RPMI7951 (cell line): ENCODE data around the gene ZNF687. TPM values are rescaled to one million over a fixed set of nuclear protein-coding genes. Genes with fewer than 3 reads are reported as not detected.

Experiments
- DNase-seq: peaks from one replicate; pipeline ENCODE4 v3.0.0-alpha.2; 2012; ENCODE audit warnings: low read depth
- total RNA-seq: library from RNA; depleted of rRNA; stranded (reverse); fragments of >200 nt; shearing (Covaris generic); gene quantifications from 2 replicates; pipeline ENCODE4 v1.2.3, GENCODE V29; 2014

The ZNF687 gene
- total RNA-seq, 1 experiment from 2014 or later: 6.7 TPM

- peak; percentile 98 for DNase-seq
Measured at GRCh38 chr1:151281225-151281968, 702 bp upstream of the ZNF687 start.

- DNase-seq: no peak
Measured at GRCh38 chr1:151282883-151283725, 1.0 kb downstream of the ZNF687 start.

- no peak for DNase-seq
Measured at GRCh38 chr1:151284013-151284577, 2.0 kb downstream of the ZNF687 start.

GRCh38 chr1:151286619-151287340 is 4.7 kb downstream of the ZNF687 start:
- DNase-seq: no peak

- DNase-seq: no peak
Measured at GRCh38 chr1:151287341-151287699, 5.2 kb downstream of the ZNF687 start.

- DNase-seq: no peak
Measured at GRCh38 chr1:151287767-151288500, 5.8 kb downstream of the ZNF687 start.

GRCh38 chr1:151288502-151288901 is 6.4 kb downstream of the ZNF687 start:
- no peak for DNase-seq

DNA sequence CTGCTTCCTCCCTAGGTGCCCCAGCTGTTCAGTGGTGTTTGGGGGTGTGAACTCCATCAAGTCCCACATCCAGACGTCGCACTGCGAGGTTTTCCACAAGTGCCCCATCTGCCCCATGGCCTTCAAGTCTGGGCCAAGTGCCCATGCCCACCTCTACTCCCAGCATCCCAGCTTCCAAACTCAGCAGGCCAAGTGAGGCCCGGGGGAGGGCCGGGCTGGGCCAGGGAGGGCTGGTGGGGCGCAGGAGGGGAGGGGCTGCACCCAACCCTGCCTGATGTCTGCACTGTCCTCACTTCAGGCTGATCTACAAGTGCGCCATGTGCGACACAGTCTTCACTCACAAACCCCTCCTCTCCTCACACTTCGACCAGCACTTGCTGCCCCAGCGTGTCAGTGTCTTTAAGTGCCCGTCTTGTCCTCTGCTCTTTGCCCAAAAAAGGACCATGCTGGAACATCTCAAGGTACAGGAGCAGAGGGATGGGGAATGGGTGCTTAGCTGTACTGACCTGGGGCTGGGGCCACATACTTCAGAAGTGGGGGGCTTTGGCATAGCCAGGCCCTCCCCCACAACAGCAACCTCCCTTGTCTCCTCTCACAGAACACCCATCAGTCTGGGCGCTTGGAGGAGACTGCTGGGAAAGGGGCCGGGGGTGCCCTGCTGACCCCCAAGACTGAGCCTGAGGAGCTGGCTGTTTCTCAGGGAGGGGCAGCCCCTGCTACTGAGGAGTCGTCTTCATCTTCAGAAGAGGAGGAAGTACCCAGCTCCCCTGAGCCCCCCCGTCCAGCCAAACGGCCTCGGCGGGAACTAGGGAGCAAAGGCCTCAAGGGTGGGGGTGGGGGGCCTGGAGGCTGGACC is 7.2 kb downstream of the ZNF687 start:
- no peak for DNase-seq

- DNase-seq: no peak
Measured at GRCh38 chr1:151289991-151290708, 8.1 kb downstream of the ZNF687 start.

DNA sequence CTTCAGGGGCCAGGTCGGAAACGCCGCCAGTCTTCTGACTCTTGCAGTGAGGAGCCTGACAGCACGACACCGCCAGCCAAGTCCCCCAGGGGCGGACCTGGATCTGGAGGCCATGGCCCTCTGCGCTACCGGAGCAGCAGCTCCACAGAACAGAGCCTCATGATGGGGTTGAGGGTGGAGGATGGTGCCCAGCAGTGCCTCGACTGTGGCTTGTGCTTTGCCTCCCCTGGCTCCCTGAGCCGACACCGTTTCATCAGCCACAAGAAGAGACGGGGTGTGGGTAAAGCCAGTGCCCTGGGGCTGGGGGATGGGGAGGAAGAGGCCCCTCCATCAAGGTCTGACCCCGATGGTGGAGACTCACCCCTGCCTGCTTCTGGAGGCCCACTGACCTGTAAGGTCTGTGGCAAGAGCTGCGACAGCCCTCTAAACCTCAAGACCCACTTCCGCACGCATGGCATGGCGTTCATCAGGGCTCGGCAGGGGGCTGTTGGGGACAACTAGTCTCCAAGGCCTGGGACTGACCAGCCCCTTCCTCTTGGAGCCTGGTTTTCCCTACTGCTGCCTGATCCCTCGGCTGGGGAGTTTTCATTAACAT is 8.7 kb downstream of the ZNF687 start:
- DNase-seq: no peak

DNA sequence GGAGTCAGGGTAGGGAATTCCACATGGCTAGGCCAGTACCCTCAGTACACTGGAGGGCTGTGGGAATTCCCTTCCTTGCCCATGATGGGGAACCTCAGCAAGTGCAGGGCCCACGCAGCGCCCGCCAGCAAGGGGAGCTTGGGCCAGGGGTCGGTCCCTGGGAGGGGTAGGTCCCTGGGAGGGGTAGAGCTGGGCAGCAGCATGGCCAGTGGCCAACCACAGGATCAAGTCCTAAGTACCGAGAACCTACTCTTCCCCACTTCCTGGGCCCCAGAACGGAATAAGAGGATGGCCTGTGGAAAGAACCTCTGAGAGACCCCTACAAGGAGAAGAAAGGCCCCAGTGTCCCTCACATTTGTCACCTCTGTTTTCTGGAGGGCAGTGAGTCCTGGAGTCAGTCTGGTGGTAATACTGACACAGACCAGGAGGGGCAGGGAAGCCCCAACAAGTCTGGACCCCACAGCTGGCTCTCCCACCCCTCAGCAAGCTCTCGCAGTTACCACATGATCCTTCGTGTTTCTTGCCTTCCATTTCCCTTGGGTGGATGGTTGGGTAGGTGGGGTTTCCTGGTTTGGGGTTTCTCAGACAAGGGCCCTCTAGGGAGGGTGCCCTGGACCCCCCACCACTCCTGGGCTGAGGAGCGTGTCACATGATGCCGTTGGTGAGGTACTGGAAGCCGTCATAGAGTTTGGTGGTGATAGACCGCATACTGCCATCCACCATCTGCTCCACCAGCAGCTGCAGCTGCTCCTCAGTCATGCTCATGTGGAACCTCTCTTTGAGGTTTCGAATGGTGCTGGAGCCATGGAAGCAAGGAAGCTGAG is 10.3 kb downstream of the ZNF687 start:
- DNase-seq: no peak

GRCh38 chr1:151293093-151293492 is 11.0 kb downstream of the ZNF687 start:
- DNase-seq: no peak

GRCh38 chr1:151294742-151295462 is 12.8 kb downstream of the ZNF687 start:
- DNase-seq: no peak

DNA sequence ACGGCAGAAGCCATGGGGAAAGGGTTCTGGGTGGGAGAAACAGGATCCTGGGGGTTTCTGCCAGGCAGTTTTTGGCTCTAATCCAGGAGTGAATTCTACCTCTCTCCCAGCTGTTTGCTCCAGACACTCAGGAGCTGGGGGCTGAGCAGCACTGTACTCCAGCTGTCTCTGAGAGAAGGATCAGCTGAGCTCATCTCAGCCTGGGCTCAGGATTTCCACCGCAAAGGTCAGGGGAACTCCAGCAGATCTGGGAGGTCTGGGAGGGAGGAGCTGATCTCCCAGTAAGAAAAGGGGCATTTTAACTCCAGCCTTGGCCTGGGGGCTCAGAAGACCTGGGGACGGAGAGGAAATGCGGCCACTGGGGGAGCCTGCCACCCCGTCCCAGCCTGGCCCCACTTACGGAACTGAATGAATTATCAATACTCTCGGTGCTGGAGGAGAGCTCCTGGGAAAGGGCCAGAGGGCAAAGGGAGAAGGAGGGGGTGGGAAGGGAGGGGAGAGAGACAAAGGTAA is 27.8 kb downstream of the ZNF687 start:
- DNase-seq: peak; percentile 51

- no peak for DNase-seq
Measured at GRCh38 chr1:151311011-151311410, 28.9 kb downstream of the ZNF687 start.

DNA sequence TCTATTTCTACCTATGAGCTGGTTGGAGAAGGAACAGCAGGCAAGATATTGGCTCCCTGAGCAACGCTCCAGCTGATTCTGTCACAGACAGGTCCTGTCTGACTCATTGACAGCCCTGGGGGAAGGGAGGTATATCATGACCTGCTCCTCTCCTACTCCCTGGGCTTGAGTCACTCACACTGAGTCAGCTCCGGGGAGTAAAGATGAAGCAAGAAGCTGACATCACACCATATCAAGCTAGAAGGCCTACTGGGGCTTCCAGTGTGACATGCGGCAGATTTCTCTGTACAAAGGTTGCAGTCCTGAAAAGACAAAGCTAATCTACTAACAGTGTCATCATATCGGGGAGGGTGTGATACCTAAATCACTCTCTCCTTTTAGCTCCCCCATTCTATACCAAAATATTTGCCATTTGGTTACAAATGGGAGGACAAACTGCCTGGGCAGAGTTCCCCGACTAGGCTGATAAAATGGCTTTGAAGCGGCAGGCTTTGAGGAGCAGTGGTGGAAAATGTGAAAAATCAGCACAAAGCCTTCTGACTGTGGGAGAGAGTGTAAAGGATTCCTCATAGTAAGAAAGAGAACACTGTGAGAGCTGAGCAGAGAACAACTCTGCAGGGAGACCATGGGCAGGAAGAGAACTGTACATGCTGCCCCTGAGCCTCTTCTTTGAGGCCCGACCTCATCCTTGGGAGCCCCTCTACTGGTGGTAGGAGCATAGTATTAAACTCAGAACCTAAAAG is 29.7 kb downstream of the ZNF687 start:
- peak; percentile 99 for DNase-seq

- no peak for DNase-seq
Measured at GRCh38 chr1:151312411-151312810, 30.3 kb downstream of the ZNF687 start.
